H1 (cell line): ENCODE results near the gene EPSTI1.

ENCODE experiments used
- JUN ChIP-seq: IDR thresholded peaks from 2 replicates; pipeline ENCODE4 v1.6.1; 2011; ENCODE audit warnings: low read depth, mild to moderate bottlenecking, improper control_type of control experiment, low read length
- TAF1 ChIP-seq: IDR thresholded peaks from 2 replicates; pipeline ENCODE4 v1.6.1; 2011; ENCODE audit warnings: mild to moderate bottlenecking, low read depth, low read length

GRCh38 chr13:42891591-42891990, 100.5 kb downstream of the EPSTI1 start:
- no peak for TF ChIP-seq TAF1
- TF ChIP-seq JUN, result no peak
